Activated CD8-positive, alpha-beta memory T cell treated with anti-CD3 and anti-CD28 coated beads for 4 hours (primary cell): ENCODE data around the gene PMVK.

ENCODE experiments used
- DNase-seq, 2 donors: peaks; one replicate each; pipeline ENCODE4 v3.0.0-alpha.2; 2020; ENCODE audit warnings: low read depth in 2 of 2

PMVK gene

DNA sequence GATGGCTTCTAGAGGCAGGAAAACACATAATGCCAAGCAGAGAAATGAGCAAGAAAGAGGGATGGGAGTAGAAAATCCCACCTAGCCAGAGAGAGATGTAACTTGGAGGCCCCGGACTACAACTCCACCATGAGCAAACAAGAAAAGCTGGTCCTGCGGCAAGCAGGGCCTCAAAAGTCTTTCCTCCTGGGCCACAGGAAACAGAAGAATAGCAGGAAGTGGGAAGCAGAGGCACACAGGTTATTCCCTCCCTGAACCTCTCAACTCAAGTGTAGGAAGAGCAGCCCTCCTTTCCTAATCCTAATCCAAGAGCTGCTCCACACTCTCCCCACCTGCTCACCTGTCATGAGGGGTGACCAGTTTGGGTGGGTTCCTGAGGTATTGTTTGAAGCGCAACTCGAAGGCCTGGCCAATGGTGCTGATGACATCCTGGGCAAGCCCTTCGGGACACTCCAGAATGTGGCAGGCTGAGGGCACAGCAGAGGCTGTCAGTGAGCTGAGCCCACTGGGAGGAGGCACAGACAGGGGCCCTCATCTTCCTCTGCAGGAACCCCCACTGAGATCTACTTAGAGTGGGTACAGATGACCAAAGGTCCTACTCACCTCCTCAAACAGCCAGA lies 30.9 kb upstream of the PMVK start:
- DNase-seq = no peak

DNA sequence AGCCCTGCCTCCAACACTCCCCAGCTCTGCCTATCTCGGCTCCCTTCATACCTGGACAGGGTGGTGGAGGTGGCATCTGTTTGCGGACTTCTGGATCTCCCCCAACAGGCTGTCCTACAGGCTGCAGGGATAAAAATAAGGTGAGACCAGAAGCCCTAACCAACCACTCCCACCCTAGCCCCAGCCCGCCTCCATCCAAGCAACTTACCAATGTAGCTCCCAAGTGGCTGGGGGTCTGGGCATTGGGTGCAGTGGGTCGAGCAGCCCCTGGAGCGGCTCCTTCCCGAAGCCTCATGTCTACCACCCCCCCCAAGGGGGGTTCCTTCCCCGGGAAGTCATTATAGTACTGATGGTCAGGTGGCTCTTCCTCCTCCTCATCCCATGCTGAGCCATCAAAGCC lies 29.6 kb upstream of the PMVK start:
- DNase-seq = no peak

DNA sequence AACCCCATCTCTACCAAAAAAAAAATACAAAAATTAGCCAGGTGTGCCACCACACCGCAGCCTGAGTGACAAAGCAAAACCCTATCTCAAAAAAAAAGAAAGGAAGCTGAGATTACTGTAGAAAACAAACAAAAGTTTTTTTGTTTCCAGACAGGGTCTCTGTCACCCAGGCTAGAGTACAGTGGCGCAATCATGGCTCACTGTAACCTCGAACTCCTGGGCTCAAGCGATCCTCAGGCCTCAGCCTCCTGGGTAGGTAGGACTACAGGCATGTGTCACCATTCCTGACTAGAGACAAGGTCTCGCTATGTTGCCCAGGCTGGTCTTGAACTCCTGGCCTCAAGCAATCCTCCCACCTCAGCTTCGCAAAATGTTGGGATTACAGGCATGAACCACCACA lies 27.8 kb upstream of the PMVK start:
- DNase-seq = no peak

DNA sequence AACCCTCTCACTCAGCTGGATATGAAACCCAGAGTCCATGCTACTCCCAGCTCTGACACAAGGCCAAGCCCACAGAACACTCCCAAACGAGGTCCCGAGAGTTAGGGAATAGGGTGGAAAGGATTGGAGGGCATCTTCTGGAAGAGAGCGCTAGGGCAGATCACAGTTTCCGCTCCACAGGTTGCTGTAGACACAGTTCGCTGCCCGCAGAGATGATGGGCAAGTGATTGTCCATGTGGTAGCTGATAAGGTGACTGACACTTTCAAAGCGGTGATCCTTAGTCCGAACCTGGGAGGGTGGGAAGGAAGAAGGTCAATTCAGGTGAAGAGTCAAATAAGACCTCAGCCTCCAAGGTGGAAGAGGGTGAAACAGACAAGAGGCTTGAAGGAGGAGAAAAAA lies 27.1 kb upstream of the PMVK start:
- DNase-seq = no peak

DNA sequence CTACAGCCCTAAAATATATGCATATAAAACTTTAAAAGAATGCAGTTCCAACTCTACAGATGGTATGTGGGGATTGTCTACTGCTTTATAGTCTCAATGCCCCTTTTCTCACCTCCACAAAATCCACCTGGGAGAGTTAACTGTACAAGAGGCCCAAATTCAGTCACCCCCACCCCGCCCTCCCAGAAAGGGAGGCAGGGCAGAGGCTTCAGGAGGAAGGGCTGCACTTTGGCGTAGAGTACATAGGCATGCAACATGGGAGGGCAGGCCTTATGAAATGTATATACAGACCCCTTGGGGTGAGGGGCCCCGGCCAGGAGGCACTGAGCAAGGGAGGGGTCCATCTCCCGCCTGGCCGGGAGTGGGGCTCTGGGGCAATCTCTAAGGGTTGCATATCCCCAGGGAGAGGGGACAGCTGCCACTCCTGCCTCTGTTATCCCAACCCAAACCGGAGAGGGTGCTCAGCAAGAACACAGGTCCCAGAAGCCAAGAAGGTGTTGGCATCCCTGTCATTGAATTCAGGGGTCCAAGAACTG lies 26.3 kb upstream of the PMVK start:
- DNase-seq = no peak

DNA sequence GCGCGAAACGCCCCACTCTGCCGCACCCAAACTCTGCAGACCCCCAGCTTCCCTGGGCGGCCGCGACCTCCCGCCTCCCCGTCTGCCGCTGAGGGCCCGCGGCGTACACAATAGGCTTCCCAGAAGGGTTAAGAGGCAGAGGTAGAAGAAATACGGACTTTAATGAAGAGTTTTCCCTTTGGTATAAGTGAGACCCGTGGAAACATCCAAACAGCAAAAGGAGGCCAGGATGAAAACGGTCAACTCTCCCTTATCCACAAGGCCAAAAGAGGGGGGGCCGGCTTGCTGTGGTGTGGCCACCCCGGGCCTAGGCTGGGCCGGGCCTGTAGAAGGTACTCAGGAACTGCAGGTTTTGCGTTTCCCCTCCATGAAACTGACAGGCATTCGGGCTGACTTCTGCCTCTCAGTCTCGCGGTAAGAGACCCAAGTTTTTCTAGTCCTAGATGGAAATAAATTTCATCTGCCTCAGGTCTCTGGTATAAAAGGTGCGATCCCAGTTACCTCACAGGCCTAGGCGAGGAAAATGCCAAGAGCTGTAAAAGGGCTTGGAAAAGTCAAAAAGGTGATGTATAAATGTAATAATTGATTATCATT lies 25.7 kb upstream of the PMVK start:
- no peak for DNase-seq

DNA sequence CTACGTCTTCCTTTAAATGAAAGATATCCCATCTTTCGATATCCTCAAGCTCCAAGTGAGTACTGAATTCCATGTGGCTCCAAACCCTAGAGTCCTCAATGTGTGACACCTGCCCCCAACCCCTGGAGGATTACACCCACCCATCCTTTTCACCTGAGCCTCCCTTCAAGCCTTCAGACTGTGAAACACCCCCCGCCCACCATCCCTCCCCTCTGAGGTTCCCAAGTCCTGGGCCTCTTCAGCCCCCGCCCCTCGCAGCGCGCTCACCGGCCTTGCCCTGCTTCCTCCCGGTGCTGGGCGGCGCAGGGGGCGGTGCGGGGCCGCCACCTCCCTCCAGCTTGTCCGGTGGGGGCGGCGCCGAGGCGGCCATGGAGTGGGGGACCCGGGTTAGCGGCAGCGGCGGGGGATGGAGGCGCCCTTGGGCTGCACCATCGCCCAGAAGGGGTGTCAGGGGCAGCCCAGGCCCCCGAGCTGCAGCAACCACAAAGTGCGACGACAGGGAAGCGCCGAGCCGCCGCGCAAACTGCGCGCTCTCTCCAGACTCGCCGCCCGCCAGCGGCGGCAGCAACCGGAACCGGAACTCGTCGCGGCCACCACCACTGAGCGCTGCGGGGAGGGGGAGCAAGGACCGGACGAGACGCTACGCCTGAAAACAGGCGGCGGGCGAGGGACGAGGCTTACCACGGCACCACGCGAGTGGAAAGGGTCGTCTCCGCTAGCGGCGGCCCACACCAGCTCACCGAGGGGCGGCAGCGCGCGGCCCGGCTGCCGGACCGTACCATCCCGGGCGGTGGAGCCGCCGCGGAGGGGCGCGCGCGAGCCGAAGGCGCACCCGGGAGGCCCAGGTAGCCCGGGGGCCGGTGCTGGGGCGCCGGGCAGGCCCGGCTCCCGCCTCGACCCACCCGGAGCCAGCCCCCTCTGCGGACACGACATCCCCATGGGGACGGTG lies 25.0 kb upstream of the PMVK start, which contains the start of gene PYGO2:
TSS of gene PYGO2 (minus strand) at position 576 of the 949 bp plus-strand sequence. CDS start at position 370, 206 bp downstream.
- peak; percentile 52 to 62 for DNase-seq

DNA sequence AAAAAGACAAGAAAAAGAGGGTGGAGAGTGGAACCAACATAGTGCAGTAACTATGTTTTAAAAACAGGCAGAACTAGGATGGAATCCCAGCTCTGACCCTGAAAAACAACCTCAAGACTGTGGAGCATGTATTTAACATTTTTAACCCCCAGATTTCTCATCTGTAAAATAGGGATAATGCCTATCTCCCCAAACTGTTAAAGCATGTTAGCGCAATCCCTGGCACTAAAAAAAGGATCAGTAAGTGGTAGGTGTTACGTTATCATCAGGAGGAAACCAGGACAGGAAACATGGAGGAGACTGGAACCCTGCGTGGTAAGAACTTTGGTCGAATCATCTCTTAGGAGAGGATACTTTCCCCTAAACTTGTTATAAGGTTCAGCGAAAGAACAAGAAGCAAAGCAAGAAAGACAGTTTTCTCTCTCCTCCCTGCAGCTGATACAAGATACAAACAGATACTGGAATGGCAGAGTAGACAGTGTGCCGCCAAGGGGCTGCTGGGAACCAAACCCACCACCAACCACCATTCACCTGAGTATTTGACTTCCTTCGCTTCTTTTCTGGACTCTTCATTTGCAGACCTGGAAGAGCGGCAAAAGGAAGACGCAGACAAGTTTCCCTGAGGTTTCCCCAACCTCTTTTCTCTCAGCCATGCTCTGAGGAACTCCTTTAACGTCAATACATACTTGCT lies 24.1 kb upstream of the PMVK start:
- DNase-seq = no peak

DNA sequence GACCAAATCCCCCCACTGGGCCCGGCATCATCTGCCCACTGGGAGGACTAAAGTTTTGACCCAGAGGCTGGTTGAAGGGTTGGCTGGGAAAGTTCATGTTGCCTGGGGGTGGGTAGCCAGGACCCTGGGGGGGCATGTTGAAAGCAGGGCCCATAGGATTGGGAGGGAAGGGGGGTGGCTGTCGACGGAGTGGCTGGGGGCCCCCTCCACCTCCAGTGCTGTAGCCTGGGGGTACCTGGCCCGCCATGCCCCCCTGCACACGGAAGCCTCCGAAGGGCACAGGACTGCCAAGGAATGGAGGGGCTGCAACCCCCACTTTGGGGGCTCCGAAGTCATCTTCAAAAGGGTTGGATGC lies 22.9 kb upstream of the PMVK start:
- DNase-seq = no peak

DNA sequence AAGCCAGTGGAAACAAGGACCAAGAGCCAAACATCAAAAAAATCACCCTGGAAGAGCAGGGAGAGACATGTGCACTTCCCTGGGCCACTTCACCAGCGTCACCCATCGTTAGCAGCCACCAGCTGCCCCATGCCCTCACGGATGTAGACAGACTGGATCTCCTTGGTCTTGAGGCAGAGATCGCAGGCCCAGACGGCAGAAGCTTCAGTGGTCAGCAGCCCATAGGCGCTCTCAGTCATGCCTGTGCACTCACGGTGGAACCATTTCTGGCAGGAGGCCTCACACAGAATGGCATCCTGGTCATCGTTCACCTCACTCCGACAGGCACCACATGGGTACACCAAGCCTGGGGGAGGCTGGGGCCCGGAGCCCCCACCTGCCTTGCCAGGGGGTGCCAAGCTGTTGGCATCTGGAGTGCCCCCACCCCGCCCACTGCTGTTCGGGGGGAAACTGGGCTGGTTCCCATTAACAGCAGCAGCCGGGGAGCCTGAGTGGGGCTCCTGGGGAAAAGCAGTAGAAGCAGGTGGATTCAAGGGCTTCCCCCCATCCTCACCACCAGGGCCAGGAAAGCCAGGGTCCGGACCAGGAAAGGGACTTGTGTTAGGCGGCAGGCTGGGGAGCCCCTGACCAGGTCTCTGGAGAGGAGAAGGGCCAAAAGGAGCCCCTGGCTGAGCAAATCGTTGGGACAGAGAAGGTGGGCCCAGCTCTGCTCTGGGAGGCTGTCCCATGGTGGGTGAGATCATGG lies 22.3 kb upstream of the PMVK start:
- DNase-seq = no peak

DNA sequence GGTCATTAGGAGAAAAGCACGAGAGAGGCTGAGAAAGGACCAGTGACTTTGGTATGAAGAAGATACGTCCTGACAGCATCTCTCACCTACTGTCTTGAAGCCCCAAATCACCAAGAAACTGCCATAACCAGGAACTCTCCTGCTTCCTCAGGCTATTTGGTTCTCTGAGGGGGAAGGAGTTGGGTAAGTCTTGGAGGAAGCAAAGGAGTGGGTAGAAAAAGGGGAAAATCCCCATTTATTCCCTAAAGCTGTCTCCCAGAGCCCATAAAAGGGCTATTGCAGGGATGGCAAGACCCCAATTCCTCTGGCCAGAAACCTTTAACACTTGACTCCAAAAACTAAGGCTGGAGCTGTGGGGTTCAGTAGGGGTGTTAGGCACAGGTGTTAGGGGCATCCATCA lies 21.5 kb upstream of the PMVK start:
- no peak for DNase-seq

DNA sequence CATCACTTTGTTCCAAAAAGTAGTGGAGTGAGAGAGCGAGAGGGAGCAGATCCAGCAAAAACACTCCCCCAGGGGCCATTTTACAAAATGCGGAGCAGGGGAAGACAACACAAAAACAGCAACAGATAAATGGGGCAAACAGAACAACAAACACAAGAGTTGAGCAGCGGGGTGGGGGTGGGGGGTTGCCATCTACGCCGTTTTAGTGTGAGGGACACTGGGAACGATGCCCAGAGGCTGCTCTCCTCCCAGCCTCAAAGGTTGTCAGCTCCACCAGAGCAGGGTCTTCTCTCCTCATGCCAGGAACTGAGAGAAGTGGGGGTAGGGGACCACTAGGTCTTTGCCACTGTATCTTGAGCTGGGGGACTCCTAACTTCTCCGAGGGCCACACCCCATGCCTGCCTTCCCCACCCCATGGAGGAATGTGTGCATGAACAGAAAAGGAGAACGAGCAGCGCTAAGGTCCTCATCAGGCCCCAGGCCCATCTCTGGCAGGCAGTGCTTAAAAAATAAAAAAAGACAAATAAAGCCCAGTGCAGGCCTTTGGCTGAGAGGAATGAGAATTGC lies 20.7 kb upstream of the PMVK start:
- no peak for DNase-seq

DNA sequence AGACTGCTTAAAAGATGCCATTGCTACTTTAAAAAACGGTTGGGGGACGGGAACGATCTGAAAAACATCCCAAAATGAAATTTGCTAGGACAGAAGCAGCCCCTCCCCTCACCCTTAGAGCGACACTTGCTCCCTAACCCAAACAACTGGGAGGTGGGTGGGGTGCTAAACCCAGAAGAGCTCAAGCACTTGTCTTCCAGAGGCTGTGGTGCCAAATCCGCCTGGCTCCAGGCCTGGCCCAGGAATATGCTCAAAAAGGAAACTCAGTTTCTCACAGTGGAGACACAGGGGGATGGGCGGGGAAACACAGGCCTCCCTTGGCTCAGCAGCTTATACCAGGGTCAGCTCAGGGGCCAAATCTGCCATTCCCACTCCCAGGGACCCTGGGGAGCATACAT lies 20.0 kb upstream of the PMVK start:
- no peak for DNase-seq

DNA sequence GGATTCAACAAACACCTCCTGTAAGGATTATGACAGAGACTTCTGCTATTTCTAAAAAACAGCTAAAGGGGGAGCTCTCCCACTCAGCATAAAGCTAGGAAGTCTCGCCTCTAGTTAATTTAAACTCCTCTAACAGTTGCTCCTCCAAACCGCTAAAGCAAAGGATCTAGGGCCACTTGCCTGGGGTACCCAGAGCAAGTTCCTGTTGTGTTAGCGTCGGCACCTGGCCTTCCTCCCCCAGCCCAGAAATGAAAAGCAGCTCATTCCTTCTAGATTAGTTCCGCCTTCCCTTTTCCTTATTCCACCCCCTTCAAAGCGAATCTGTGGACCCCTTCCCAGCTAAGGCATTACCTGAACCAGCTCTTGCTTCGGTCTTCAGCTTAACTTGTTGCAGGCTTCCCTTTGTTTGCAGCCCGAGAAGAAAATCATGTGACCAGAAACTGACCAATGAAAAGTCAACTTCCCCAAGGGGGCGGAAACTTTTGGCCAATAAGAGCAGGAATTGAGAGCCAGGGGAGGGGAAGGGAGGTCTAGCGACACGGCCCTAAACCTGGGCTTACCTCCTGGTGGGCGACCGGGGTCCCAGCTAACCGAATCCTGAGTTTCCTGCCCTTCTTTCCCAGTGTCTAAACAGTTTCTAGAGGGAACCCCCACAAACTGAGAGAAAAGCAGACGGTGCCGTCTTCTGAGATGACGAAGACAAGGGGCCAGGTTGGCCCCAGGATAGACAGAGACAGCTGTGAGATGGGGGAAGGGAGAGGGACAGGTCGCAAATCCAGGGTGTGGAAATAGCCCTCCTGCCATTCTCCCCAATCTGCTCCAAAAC lies 19.4 kb upstream of the PMVK start, which contains the start of gene PBXIP1:
TSS of gene PBXIP1 (minus strand) at position 382 of the 826 bp plus-strand sequence. CDS start 2,378 bp downstream, outside the sequence.
- peak; percentile 50 to 64 for DNase-seq

DNA sequence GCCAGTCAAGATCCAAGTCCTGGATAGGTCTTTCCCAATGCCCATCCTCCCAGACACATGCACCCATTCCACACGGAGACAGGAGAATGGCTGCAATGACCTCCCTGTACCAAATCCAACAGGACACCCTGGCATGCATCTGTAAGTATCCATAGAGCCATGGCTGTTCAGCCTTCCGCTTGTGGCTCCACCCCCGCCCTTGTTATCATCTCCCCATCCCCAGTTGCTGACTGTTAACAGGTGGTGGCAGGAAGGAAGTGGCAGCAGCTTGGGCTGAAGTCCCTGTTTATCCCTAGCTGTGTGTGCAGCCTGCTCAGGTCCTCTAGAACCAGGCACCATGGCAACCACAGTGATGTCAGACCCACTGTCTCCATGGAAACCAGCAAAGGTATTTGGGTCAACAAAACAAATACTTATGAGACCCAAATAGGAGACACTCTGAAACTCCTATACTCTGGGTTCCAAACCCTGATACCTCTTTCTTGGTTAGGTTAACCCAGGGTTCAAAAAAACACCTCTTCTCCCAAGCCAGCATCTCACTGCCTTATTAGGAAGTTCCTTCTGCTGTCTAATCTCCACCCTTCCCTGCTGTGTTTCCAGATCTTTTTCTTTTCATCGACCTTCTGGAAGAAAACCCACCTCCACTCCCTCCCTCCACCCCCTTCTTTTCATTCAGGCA lies 18.7 kb upstream of the PMVK start:
- DNase-seq = peak; percentile 57 to 72

DNA sequence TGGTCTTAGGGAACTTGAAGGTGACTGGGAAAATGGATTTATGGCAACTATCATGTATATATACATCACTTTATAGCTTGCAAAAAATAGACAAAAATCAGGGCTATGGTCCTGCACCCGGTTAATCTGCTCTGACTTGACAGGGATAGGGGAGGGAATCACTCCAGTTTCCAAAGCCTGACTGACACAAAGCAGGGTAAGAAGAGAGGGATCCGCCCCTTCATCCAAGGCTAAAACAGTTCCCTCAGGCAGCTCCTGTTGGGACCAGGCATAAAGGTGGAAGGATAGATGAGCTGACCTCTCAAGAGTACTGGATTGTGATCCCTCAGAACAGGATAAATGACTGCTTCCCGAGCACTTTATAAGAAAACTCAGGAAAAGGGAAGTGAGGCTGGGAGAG lies 18.0 kb upstream of the PMVK start:
- DNase-seq = no peak

DNA sequence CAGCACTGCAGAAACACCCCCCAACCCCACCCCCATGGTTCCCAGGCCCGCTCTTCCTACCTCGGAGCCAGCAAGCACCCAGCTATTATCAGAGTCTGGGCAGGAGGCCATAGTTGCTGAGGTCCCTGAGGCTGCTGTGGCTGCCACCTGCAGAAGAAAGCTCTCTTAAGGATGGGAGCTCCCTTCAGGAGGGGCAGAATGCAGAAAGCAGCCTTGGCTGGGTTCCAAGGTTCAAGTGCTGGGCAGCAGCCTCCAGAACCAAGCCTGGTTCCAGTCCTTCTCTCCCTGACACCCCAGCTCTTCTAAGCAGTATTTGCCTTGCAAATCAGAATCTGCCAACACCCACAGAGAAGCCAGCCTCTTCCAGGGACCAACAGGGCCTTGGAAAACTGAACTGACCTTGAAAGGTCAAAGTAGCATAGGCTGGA lies 17.1 kb upstream of the PMVK start:
- no peak for DNase-seq

DNA sequence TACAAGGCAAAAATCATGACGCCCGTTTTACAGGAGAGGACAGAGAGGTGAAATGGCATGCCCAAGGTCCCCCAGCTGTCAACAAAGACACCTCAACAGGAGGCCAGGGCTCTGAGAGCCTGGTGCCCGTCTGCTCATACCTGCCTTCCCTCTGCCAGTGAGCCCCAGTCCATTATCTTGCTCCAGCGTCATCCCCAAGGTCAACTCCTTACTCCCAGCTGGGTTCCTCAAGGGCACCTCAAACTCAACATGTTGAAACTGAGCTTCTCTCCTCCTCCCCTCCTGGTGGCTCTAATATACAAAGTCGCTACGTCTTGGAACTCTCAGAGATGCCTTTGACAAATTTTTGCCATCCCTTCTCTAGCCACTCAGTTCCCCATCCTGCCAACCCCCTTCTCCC lies 16.1 kb upstream of the PMVK start:
- DNase-seq = no peak
